ENCODE data around the gene RNF223.

The RNF223 gene

DNA sequence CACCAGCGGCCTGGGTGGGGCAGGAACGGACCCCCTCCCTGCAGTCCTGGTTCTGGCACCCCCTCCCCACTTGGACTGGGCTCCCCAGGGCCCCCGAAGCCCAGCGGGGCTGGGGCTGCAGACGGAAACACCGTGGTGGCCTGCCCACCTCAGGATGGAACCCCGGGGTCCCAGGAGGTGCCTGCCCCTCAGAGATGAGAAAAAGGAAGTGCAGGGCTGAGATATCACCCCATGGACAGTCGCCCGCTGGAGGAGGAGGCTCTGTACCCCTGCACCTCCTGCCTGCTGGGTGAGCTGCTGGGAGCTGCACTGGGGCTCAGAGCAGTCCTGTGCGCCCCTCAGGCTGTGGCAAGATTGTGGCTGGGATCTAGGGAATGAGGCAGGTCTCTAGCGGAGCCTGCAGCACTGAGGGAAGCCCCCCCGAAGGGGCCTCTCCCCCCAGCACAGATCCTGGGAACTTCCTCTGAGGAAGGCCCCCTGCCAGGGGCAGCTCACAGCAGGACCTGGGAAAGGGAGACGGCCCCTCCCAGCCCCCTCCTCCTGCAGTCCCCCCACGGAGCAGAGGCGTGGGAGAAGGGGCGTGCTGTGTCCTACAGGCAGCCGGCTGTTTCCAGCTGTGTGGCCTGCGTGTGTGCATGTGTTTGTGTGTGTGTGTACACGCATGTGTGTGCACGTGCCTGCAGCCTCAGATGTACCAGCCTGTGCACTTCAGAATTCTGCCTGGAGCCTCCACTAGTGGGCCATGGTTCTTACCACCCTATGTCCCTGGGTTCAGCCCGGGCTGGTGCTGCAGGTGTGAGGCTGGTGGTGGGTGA, 47.3 kb downstream of the RNF223 start:
- no peak for DNase-seq (ENCODE audit: low spot score)

DNA sequence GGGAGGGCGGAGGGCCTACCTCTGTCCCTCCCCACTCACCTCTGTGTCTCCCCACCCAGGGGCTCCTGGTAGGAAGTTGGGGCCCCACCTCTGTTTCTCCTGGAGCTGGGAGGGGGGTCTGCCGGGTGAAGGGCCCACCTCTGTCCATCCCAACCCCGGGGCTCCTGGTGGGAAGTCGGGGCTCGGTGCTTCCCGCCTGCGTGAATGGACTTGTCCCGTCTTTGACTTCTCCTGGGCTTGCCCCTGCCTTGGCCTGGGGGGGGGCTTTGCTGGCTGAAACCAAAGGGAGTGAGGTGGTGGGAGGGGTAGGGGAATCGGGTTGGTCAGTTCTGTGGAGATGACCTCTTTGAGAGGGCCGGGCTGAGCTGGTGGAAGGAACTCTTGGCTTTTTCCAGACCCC, 48.4 kb downstream of the RNF223 start:
- no peak for DNase-seq (ENCODE audit: low spot score)

DNA sequence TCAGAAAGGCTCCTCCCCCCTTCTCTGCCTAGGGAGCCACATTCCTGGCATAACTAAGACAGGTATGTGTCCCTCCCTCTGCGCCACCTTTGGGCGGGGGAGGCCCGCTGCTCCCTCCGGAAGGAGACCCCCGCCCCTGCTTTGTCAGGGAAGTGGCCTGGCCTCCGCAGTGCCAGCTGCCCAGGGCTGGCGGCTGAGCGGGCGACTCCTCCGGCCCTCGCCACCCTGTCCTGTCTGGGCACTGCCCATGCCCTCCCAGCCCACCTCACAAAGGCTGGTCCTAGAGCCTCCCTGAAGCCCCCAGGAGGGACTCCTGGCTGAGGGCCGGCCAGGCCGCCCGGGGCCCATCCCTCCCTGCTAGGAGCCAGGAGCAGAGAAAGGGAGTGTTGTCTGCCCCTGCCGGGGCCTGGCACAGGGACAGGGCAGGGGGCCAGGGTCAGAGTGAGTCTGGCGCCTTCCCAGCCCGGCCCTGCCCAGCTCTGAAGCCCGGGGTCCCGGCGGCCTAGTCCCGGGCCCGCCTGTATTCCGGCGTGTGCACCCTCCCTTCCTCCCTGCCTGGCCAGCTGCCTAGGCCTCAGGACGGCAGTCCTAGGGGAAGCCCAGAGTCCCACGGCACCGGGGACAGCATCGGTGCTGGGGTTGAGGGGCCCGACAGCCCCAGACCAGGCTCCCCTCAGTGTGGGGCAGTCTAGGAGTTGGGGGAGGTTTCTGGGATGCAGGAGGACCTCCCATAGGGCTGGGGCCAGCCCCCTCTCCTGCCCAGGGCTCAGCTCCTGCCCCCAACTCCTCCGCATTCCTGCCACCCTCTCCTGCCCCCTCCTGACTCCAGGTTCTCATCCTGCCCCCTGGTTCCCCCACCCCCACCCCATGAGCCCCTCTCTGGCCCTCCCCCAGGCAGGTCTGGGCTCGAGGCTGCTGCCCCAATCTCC, 49.1 kb downstream of the RNF223 start:
- no peak for DNase-seq (ENCODE audit: low spot score)

DNA sequence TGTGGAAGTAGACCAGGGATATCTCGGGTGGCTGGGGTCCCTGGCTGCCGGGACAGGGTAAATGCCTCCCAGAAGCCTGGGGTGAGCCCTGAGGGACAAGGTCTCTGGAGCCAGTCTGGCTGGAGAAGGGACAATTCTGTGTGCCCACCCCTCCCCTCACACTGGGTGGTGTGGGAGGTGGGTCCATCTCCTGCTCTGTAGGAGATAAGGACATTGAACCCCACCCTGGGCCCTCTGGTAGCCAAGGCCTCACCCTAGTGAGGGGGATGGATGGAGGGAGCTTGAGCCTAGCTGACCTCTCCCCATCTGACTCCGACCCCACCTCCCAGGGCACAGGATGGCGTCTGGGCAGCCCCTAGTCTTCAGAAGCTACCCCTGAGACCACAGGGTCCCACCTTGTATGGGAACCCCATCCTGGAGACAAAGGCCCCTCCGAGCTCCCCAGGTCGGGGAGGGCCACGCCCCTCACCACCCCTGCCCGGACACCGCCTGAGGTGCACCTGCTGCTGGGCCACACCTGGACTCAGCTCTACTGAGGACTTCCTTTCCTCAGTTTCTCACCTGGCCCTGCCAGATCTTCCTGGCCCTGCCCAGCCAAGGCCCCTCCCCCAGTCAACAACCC, 49.8 kb downstream of the RNF223 start:
- no peak for DNase-seq (ENCODE audit: low spot score)

DNA sequence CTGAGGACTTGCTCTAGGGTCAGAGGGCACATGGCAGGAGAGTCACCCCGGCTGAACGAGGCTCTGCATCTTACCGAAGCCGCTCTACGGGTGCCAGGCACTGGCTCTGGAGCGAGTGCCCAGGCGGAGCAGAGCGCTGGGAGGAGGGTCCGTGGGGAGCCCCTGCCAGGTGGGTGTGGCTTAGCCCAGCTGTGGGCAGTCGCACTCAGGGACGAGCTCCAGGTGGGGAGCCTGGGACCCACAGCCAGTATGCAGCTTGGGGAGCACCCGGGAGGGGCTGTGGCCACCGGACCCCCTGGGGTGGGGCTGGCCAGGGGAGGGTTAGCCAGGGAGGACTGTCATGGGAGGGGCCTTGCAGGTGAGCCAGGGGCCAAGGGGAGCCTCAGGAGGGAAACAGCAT, 50.4 kb downstream of the RNF223 start:
- DNase-seq (ENCODE audit: low spot score): no peak

DNA sequence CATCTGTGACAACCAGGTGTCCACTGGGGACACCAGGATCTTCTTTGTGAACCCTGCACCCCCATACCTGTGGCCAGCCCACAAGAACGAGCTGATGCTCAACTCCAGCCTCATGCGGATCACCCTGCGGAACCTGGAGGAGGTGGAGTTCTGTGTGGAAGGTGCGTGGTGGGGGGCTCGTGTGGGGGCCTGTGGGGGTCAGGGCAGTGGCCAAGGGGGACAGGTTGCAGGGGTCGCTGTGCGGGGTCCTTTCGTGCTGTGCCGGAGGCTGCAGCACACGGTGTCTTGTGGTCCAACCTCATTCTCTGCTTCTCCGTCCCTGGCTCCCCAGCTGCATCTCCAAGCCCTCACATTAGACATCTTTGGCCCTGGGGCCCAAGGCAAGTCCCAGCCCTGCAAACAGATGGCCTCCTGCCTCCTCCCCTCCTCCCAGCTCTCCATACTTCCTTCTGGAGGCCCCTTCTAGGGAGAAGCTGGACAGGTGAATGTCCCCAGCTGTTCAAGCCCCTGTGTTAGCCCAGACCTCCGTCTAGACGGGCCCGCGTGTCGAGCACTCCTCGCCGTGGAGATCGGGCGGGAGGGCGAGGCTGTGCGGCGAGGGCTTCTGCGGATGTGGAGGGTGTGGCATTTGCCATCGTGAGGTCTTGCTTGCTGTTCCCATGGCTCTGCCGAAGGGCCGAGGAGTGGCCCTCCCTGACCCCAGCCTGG, 51.6 kb downstream of the RNF223 start:
- DNase-seq (ENCODE audit: low spot score): no peak

DNA sequence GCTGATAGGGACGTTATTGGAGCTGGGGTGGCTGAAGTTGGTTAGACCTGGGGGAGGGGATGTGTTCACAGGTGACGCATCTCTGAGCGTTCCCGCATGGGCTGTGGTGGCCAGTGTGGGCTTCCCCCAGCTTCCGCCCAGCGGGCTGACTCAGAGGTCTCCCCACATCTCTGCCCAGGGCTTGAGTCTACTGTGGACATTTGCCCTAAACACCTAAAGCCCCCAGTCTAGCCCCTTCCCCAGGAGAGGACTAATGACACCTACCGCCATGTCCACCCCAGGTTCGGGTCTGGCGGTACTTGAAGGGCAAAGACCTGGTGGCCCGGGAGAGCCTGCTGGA, 52.2 kb downstream of the RNF223 start:
- no peak for DNase-seq (ENCODE audit: low spot score)

DNA sequence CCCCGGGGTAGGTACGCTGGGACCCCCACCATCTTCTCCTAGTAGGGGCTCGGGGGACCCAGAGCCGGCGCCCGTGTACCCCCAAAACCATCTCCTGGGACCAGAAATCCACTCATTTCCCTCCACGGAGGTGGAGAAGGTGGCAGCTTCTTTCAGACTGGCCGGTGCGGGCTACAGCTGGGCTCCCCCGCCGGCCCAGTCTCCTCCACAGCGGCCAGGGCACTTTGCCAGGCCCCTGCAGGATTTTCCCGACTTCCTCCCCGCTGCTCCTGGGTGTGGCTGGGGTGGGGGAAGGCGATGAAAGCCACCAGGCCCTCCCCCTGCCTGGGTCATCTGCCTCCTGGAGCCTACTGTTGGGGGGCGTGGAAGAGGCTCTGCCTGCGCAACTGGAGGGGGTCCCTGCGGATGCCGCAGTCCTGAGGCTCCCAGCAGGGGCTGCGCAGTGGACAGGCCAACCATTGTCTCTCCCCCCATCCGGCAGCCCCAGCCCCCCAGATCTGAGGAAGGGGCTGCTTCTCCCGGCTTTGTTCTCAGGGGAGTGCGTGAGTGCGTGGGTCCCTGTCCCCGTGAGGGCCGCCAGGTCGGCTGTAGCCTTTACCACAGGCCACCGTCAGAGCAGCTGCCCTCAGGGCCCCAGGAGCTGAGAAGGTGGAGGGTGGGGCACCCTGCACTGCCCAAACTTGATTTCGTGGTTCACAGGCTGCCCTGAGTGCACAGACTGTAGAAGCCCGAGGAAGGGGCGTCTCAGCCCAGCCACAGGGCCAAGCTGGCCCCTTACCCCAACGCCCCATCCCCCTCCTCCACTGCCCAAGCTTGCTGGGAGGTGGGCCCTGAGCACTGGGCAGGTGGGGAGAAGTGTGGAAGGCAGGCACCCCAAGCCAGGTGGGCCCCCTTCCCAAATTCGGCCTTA, 52.8 kb downstream of the RNF223 start:
- DNase-seq (ENCODE audit: low spot score): peak; percentile 60

Data from D341Med (cell line).